T-cell (primary cell): ENCODE results near the gene MAP3K3. TPM values are rescaled to one million over a fixed set of nuclear protein-coding genes. Genes with fewer than 3 reads are reported as not detected.
A peak's percentile ranks its signal among the peaks of the same experiment; 100 is the strongest.

Experiments
- ATAC-seq, 4 experiments: fragments of 200-7000 bp in 3 of 4; fragments of 150-1000 bp in 1 of 4; cut with Tn5 transposase; replicated peaks in 1 of 4; 1 replicate in 3 of 4; 2 replicates in 1 of 4; pipeline ENCODE4 v1.10.0; 2021; ENCODE audit warnings: moderate library complexity in 3 of 4, mild to moderate bottlenecking in 2 of 4, moderate number of reproducible peaks in 1 of 4
- CTCF ChIA-PET, 2 donors: fragments of 300-600 bp; sonication (Branson Sonifier 250); formaldehyde crosslinking; loops; one replicate each; lab custom pipeline; 2022; ENCODE audit warnings: antibody characterized with exemption in 2 of 2; lab: Charles Lee
- POLR2A ChIA-PET, 2 donors: fragments of 300-600 bp; sonication (Branson Sonifier 250); formaldehyde crosslinking; loops; one replicate each; lab custom pipeline; 2022; ENCODE audit warnings: antibody characterized with exemption in 2 of 2; lab: Charles Lee
- DNase-seq, 35 experiments: peaks; one replicate each; pipeline versions ENCODE4 v3.0.0 to v3.0.0-alpha.2; 2013 to 2023
- H3K27ac ChIP-seq: one replicate; pipeline ENCODE4 v1.5.1; 2013; ENCODE audit warnings: low read length
- H3K27me3 ChIP-seq, 2 experiments: replicated peaks in 1 of 2; 1 replicate in 1 of 2; 2 replicates in 1 of 2; pipeline versions ENCODE4 v1.6.1 to v1.7.0; 2013; ENCODE audit warnings: low read length in 1 of 2, mixed read lengths in 1 of 2; ENCODE audit not compliant: control insufficient read depth in 2 of 2, insufficient read depth in 2 of 2; ENCODE audit errors: extremely low read depth in 1 of 2
- H3K36me3 ChIP-seq, 2 donors: 1 replicate in 1 of 2; 2 replicates in 1 of 2; pipeline versions ENCODE4 v1.6.1 to v1.7.0; 2013; ENCODE audit warnings: low read length in 1 of 2; ENCODE audit not compliant: control insufficient read depth in 2 of 2, insufficient read depth in 1 of 2; ENCODE audit errors: extremely low read depth in 1 of 2
- H3K4me1 ChIP-seq, 2 experiments: 1 replicate in 1 of 2; 2 replicates in 1 of 2; pipeline versions ENCODE4 v1.6.1 to v1.7.0; 2013; ENCODE audit warnings: low read length in 2 of 2, mixed read lengths in 1 of 2; ENCODE audit not compliant: insufficient read depth in 2 of 2, control insufficient read depth in 1 of 2; ENCODE audit errors: extremely low read depth in 1 of 2
- H3K4me3 ChIP-seq, 2 donors: 1 replicate in 1 of 2; 2 replicates in 1 of 2; pipeline versions ENCODE4 v1.5.1 to v1.7.0; 2013; ENCODE audit warnings: mild to moderate bottlenecking in 2 of 2, low read length in 1 of 2, moderate library complexity in 1 of 2; ENCODE audit not compliant: control insufficient read depth in 1 of 2; ENCODE audit errors: extremely low read depth in 1 of 2
- H3K9me3 ChIP-seq: 2 replicates; pipeline ENCODE4 v1.7.0; 2013
- H3K27ac Mint-ChIP-seq, 2 donors: one replicate each; pipeline ENCODE4 v1.8.0; 2020 to 2021; ENCODE audit warnings: mild to moderate bottlenecking in 2 of 2, mixed read lengths in 2 of 2
- H3K27me3 Mint-ChIP-seq, 2 donors: one replicate each; pipeline ENCODE4 v1.8.0; 2021 to 2022; ENCODE audit warnings: mixed read lengths in 2 of 2
- H3K36me3 Mint-ChIP-seq: one replicate; pipeline ENCODE4 v1.8.0; 2021; ENCODE audit warnings: mixed read lengths
- H3K4me1 Mint-ChIP-seq, 3 donors: one replicate each; pipeline ENCODE4 v1.8.0; 2020 to 2022; ENCODE audit warnings: mixed read lengths in 3 of 3, mild to moderate bottlenecking in 1 of 3
- H3K4me3 Mint-ChIP-seq, 3 donors: one replicate each; pipeline ENCODE4 v1.8.0; 2020 to 2022; ENCODE audit warnings: mild to moderate bottlenecking in 3 of 3, mixed read lengths in 3 of 3, moderate library complexity in 3 of 3
- H3K9me3 Mint-ChIP-seq, 3 donors: one replicate each; pipeline ENCODE4 v1.8.0; 2020 to 2022; ENCODE audit warnings: mixed read lengths in 3 of 3
- WGBS: methylation state at CpG from one replicate; pipeline ENCODE4 v1.1.5; 2013; ENCODE audit warnings: missing lambda C conversion rate; ENCODE audit not compliant: insufficient coverage; 5-methylcytosine and 5-hydroxymethylcytosine counted together
- total RNA-seq, 35 experiments: library from RNA in 6 of 35; stranded (reverse) in 6 of 35; fragments of 120-200 nt in 1 of 35; gene quantifications; one replicate each; pipeline versions ENCODE4 v1.2.1 to v1.2.4 and lab custom pipeline; 2013 to 2026

MAP3K3 gene
- total RNA-seq, 5 donors from 2014 or later (not counting 1 experiment from before 2014, with no cell fraction given) = 71.0 to 91.1 (median 85.4) TPM

- Histone ChIP-seq H3K4me3 (peak overlapping the region; percentile 64 to 98), H3K9me3 (no peaks in the 10 kb centered on the region), H3K4me1 (peaks cover 46 to 79% of the 10 kb centered on the region in 2 experiments), H3K36me3 (peaks cover 14 to 53% of the 10 kb centered on the region in 2 donors), H3K27ac (peak overlapping the region; percentile 86), H3K27me3 (no peaks in the 10 kb centered on the region)
- ChIA-PET CTCF (interaction anchor here (0.6 to 6.6 kb wide), 7 partner anchors 9 to 808 kb away, joined by 3 to 70 read pairs (median 6); partner anchors contain the start of genes CCDC47 (in 1 of the 2) and DDX5 (in 1 of the 2)), POLR2A (interaction anchor here (0.6 to 3.1 kb wide), 6 partner anchors 9 to 255 kb away, joined by 3 to 41 read pairs (median 4); partner anchors contain the start of gene STRADA (in 1 of the 2))
- Mint-ChIP-seq H3K4me1 (peaks cover 62 to 72% (median 69%) of the 10 kb centered on the region in 3 donors), H3K27ac (peak overlapping the region; percentile 95 to 99), H3K9me3 (no peaks in the 10 kb centered on the region), H3K27me3 (no peaks in the 10 kb centered on the region), H3K36me3 (peaks cover 36% of the 10 kb centered on the region), H3K4me3 (peak overlapping the region; percentile 95 to 98 (median 96))
- ATAC-seq (no peak), DNase-seq (peak in 14 of 35 experiments; percentile 15 to 52 (median 34))
- 0% methylated on average over 18 of the region's 24 CpGs for WGBS
Measured at GRCh38 chr17:63698381-63698885, 76.2 kb downstream of the MAP3K3 start.

- Histone ChIP-seq H3K4me1 (peaks cover 48 to 79% of the 10 kb centered on the region in 2 experiments), H3K9me3 (no peaks in the 10 kb centered on the region), H3K36me3 (peaks cover 10 to 54% of the 10 kb centered on the region in 2 donors), H3K27ac (peak overlapping the region; percentile 86), H3K27me3 (no peaks in the 10 kb centered on the region), H3K4me3 (peak overlapping the region; percentile 64 to 98)
- Mint-ChIP-seq H3K27me3 (no peaks in the 10 kb centered on the region), H3K36me3 (peaks cover 36% of the 10 kb centered on the region), H3K4me3 (peak overlapping the region; percentile 95 to 98 (median 96)), H3K9me3 (no peaks in the 10 kb centered on the region), H3K4me1 (peaks cover 62 to 72% (median 69%) of the 10 kb centered on the region in 3 donors), H3K27ac (peak overlapping the region; percentile 95 to 99)
- ChIA-PET CTCF (interaction anchor here (1.0 to 6.6 kb wide), 5 partner anchors 8 to 74 kb away, joined by 4 to 70 read pairs (median 24); partner anchors contain the start of gene CCDC47 (in 1 of the 2)), POLR2A (interaction anchor here (0.6 to 3.1 kb wide), 5 partner anchors 8 to 255 kb away, joined by 3 to 41 read pairs (median 6); no protein-coding TSS in a partner anchor)
- peak; percentile 35 to 54 (median 36) for ATAC-seq
- DNase-seq = peak; percentile 83 to 98 (median 93)
- under 1% methylated on average over 28 of the region's 45 CpGs for WGBS
Measured at GRCh38 chr17:63698886-63699637, 76.8 kb downstream of the MAP3K3 start.

- POLR2A ChIA-PET = no interaction called here
- peaks cover 44 to 79% of the 10 kb centered on the region in 2 experiments for H3K4me1 ChIP-seq
- no peaks in the 10 kb centered on the region for H3K27me3 ChIP-seq
- H3K27me3 Mint-ChIP-seq = no peaks in the 10 kb centered on the region
- H3K9me3 Mint-ChIP-seq = no peaks in the 10 kb centered on the region
- H3K27ac Mint-ChIP-seq = peak within 1 kb of the TSS; percentile 97 to 99
- ATAC-seq (peak; percentile 46 to 57 (median 50)), DNase-seq (peak; percentile 77 to 93 (median 86))
- H3K36me3 Mint-ChIP-seq = peaks cover 33% of the 10 kb centered on the region
- peak within 1 kb of the TSS; percentile 95 for H3K27ac ChIP-seq
- CTCF ChIA-PET = interaction anchor here in 1 of 2 donors (3.4 kb wide), 1 partner anchor 11 kb away, joined by 20 read pairs; no protein-coding TSS in a partner anchor
- peaks cover 61 to 69% (median 68%) of the 10 kb centered on the region in 3 donors for H3K4me1 Mint-ChIP-seq
- peaks cover 10 to 52% of the 10 kb centered on the region in 2 donors for H3K36me3 ChIP-seq
- H3K9me3 ChIP-seq = no peaks in the 10 kb centered on the region
- WGBS = under 1% methylated on average over 131 of the region's 133 CpGs
- H3K4me3 Mint-ChIP-seq = peak within 1 kb of the TSS; percentile 95 to 98 (median 96)
- H3K4me3 ChIP-seq = peak within 1 kb of the TSS; percentile 91 to 98
Measured at GRCh38 chr17:63699638-63700527, 77.7 kb downstream of the MAP3K3 start, which contains the start of gene LIMD2. LIMD2 (minus strand) TSS chr17:63700125; CDS start chr17:63699298, 827 bp downstream.

GRCh38 chr17:63700528-63701455, 78.6 kb downstream of the MAP3K3 start:
- no peaks in the 10 kb centered on the region for H3K27me3 ChIP-seq
- peak overlapping the region; percentile 88 to 93 (median 93) for H3K4me3 Mint-ChIP-seq
- no peaks in the 10 kb centered on the region for H3K27me3 Mint-ChIP-seq
- peaks cover 44 to 79% of the 10 kb centered on the region in 2 experiments for H3K4me1 ChIP-seq
- H3K9me3 Mint-ChIP-seq = no peaks in the 10 kb centered on the region
- peak overlapping the region; percentile 97 to 99 for H3K27ac Mint-ChIP-seq
- ATAC-seq (peak; percentile 8 to 20 (median 14)), DNase-seq (peak in 34 of 35 experiments; percentile 32 to 75 (median 55))
- WGBS = under 1% methylated on average over 85 of the region's 88 CpGs
- H3K36me3 Mint-ChIP-seq = peaks cover 37% of the 10 kb centered on the region
- H3K36me3 ChIP-seq = peaks cover 10 to 49% of the 10 kb centered on the region in 2 donors
- H3K27ac ChIP-seq = peak overlapping the region; percentile 95
- POLR2A ChIA-PET = interaction anchor here (0.6 to 1.3 kb wide), 5 partner anchors 10 to 1285 kb away, joined by 3 to 9 read pairs (median 3); partner anchors contain the start of genes CCDC47 (in 1 of the 2) and DDX42 (in 1 of the 2)
- CTCF ChIA-PET = interaction anchor here in 1 of 2 donors (3.4 kb wide), 1 partner anchor 10 kb away, joined by 20 read pairs; no protein-coding TSS in a partner anchor
- H3K9me3 ChIP-seq = no peaks in the 10 kb centered on the region
- H3K4me3 ChIP-seq = peak overlapping the region; percentile 91
- H3K4me1 Mint-ChIP-seq = peaks cover 61 to 69% (median 68%) of the 10 kb centered on the region in 3 donors

- peaks cover 34% of the 10 kb centered on the region for H3K36me3 Mint-ChIP-seq
- H3K27me3 ChIP-seq = no peaks in the 10 kb centered on the region
- peak overlapping the region; percentile 95 for H3K27ac ChIP-seq
- H3K4me3 Mint-ChIP-seq = peak overlapping the region; percentile 88 to 93 (median 93)
- no peaks in the 10 kb centered on the region for H3K9me3 ChIP-seq
- no peaks in the 10 kb centered on the region for H3K9me3 Mint-ChIP-seq
- CTCF ChIA-PET = interaction anchor here in 1 of 2 donors (1.5 to 3.4 kb wide), 2 partner anchors 9 to 72 kb away, joined by 8 to 20 read pairs; partner anchors contain the start of gene CCDC47
- WGBS = 1% methylated on average over 8 of the region's 10 CpGs
- H3K4me3 ChIP-seq = peak overlapping the region; percentile 91
- ATAC-seq (no peak), DNase-seq (peak in 1 of 35 experiments; percentile 43)
- peaks cover 10 to 42% of the 10 kb centered on the region in 2 donors for H3K36me3 ChIP-seq
- POLR2A ChIA-PET = interaction anchor here (0.6 to 1.3 kb wide), 6 partner anchors 9 to 1285 kb away, joined by 3 to 9 read pairs (median 3); partner anchors contain the start of genes CCDC47 (in 1 of the 2) and DDX42 (in 1 of the 2)
- no peaks in the 10 kb centered on the region for H3K27me3 Mint-ChIP-seq
- H3K4me1 ChIP-seq = peaks cover 45 to 79% of the 10 kb centered on the region in 2 experiments
- H3K4me1 Mint-ChIP-seq = peaks cover 61 to 69% (median 68%) of the 10 kb centered on the region in 3 donors
- H3K27ac Mint-ChIP-seq = peak overlapping the region; percentile 97 to 99
Measured at GRCh38 chr17:63701456-63701820, 79.2 kb downstream of the MAP3K3 start.
